Coronary artery (tissue), 2 donors: Measurements from ENCODE around the gene OTOGL.

Experiments
- DNase-seq: peaks from one replicate; pipeline ENCODE4 v3.0.0-alpha.2; 2017; ENCODE audit warnings: low spot score
- H3K27ac ChIP-seq, 2 donors: fragments of 200-600 bp; sonication (generic); one replicate each; pipeline ENCODE4 v1.5.1; 2016 to 2019
- H3K4me3 ChIP-seq: fragments of 200-600 bp; sonication (generic); 2 replicates; pipeline ENCODE4 v1.5.1; 2016; ENCODE audit warnings: mild to moderate bottlenecking, moderate library complexity
- TF ChIP-seq, protein P1 (sequence below): fragments of 200-600 bp; sonication (generic); IDR thresholded peaks from one replicate; pipeline ENCODE4 v1.5.1; 2019; ENCODE audit warnings: antibody characterized with exemption

Gene OTOGL

GRCh38 chr12:80193865-80194264 is 94.5 kb downstream of the OTOGL start:
- H3K27ac ChIP-seq = no peak overlapping the region
- TF ChIP-seq, protein P1, sequence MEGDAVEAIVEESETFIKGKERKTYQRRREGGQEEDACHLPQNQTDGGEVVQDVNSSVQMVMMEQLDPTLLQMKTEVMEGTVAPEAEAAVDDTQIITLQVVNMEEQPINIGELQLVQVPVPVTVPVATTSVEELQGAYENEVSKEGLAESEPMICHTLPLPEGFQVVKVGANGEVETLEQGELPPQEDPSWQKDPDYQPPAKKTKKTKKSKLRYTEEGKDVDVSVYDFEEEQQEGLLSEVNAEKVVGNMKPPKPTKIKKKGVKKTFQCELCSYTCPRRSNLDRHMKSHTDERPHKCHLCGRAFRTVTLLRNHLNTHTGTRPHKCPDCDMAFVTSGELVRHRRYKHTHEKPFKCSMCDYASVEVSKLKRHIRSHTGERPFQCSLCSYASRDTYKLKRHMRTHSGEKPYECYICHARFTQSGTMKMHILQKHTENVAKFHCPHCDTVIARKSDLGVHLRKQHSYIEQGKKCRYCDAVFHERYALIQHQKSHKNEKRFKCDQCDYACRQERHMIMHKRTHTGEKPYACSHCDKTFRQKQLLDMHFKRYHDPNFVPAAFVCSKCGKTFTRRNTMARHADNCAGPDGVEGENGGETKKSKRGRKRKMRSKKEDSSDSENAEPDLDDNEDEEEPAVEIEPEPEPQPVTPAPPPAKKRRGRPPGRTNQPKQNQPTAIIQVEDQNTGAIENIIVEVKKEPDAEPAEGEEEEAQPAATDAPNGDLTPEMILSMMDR = no peak

GRCh38 chr12:80195074-80195726 is 95.9 kb downstream of the OTOGL start:
- TF ChIP-seq, protein P1 = peak; percentile 16
- H3K27ac ChIP-seq = no peak overlapping the region
- no peak overlapping the region for H3K4me3 ChIP-seq
- no peak for DNase-seq

More at GRCh38 chr12:80193865-80194264, 94.5 kb downstream of the OTOGL start:
- H3K4me3 ChIP-seq = no peak overlapping the region
- no peak for DNase-seq

GRCh38 chr12:80195737-80196136 is 96.4 kb downstream of the OTOGL start:
- DNase-seq = no peak
- no peak overlapping the region for H3K4me3 ChIP-seq
- TF ChIP-seq, protein P1 = no peak
- H3K27ac ChIP-seq = no peak overlapping the region

DNA sequence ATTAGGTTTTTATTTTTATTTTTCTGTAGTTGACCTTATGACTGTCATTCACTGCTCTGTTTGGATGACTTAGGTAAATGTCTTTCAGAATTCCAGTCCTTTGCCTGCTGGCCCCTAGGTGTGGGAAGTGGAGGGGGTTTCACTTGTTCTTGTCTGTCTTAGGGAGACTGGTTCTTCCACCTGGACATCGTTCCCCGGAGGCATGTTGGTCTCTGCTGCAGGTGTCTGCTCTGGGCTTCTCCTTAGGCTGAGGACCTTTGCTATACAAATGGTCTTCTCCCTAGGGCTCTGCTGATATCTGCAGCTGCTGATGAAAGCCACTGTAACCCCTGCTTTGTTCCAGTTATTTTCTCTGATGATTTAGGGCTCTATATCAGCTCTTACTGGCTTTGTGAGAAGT is 97.1 kb downstream of the OTOGL start:
- Histone ChIP-seq H3K27ac (no peak overlapping the region), H3K4me3 (no peak overlapping the region)
- no peak for DNase-seq
- TF ChIP-seq, protein P1 = no peak

DNA sequence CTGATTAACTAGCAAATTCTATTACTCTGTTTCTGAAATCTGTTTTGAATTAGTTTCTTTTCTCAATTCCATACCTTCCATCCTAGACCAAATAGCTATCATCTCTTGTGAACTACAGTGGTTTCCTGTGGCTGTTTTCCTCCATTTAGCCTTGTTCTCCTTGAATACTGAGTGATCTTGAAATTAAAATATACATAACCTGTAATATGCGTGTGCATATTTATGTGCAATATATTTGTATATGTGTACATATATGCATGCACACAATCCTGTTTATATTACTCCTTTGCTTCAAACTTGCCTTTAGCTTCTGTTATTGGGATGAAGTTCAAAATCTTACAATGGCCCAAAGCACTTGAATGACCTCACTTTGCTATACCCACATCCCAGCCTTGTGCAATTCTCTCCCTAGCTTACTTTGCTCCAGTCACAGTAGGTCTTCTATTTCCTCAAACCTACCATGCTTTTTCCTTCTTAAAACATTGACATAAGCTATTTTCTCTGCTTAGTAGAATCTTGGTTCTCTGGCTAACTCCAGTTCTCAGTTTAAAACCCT is 99.5 kb downstream of the OTOGL start:
- H3K4me3 ChIP-seq = no peak overlapping the region
- no peak for DNase-seq
- TF ChIP-seq, protein P1 = no peak
- H3K27ac ChIP-seq = no peak overlapping the region

- TF ChIP-seq, protein P1 = no peak
- no peak overlapping the region for H3K4me3 ChIP-seq
- no peak overlapping the region for H3K27ac ChIP-seq
- DNase-seq = no peak
Observed at GRCh38 chr12:80199931-80200330, 100.6 kb downstream of the OTOGL start.

DNA sequence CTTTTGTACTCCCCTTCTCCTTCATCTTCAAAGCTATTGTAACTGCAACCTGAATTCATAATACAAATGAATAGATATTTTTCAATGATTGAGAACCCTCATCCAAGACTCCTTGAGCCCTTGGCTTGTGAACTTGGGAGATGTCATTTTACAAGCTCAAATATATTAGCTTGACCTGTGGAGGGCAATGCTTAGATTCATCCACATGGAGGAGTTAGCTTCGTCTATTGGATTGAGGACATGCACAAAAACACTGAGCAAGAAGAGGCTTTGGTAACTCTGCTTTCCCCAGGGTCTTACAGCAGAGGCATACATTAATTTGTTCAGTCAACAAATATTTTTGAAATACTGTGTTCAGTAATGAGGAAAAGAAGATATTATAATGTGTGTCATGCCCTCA is 101.1 kb downstream of the OTOGL start:
- TF ChIP-seq, protein P1 = no peak
- Histone ChIP-seq H3K4me3 (no peak overlapping the region), H3K27ac (no peak overlapping the region)
- no peak for DNase-seq
